HUES64 (cell line): ENCODE results near the gene MEA1.
"Not testable (repeated sequence)": the region's sequence is repeated elsewhere in the genome, so short reads cannot be mapped to it uniquely, and the experiment has no call there.

Experiments
- H3K27ac ChIP-seq: 2 replicates; pipeline ENCODE4 v1.7.0; 2013; ENCODE audit warnings: low read depth, low read length, inconsistent platforms
- H3K27me3 ChIP-seq: 2 replicates; pipeline ENCODE4 v1.6.1; 2013; ENCODE audit warnings: mild to moderate bottlenecking, low read length; ENCODE audit not compliant: insufficient read depth
- H3K36me3 ChIP-seq: 2 replicates; pipeline ENCODE4 v1.6.1; 2013; ENCODE audit warnings: mild to moderate bottlenecking, low read length; ENCODE audit not compliant: insufficient read depth
- H3K4me1 ChIP-seq: 2 replicates; pipeline ENCODE4 v1.6.1; 2013; ENCODE audit warnings: mild to moderate bottlenecking, low read length, moderate library complexity; ENCODE audit not compliant: insufficient read depth
- H3K4me3 ChIP-seq: 2 replicates; pipeline ENCODE4 v1.5.1; 2013; ENCODE audit warnings: mild to moderate bottlenecking, low read length, moderate library complexity
- H3K9ac ChIP-seq: 2 replicates; pipeline ENCODE4 v1.6.1; 2013; ENCODE audit warnings: mild to moderate bottlenecking, low read depth, low read length
- H3K9me3 ChIP-seq: 2 replicates; pipeline ENCODE4 v1.6.1; 2013; ENCODE audit warnings: low read depth, low read length; ENCODE audit not compliant: insufficient read depth
- WGBS: fragments of 150-250, 120-280 bp; methylation state at CpG from one replicate; pipeline ENCODE4 v1.1.7; 2013; ENCODE audit warnings: missing lambda C conversion rate; 5-methylcytosine and 5-hydroxymethylcytosine counted together

MEA1 gene

DNA sequence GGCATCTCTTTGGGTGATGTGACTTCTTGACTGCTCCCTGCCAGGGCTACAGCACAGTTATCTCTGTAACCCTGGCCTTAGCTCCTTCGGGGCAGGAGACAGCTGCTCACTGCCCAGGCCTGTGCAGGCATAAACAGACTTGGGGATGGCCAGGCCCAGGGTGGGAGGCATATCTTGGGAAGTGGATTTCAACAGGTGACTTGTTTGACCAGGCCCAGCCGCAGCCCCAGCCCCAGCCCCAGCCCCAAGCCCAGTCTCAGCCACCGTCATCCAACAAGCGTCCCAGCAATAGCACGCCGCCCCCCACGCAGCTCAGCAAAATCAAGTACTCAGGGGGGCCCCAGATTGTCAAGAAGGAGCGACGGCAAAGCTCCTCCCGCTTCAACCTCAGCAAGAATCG lies 7.5 kb downstream of the MEA1 start:
- Histone ChIP-seq H3K4me1 (no peaks in the 10 kb centered on the region), H3K27me3 (no peaks in the 10 kb centered on the region), H3K9ac (no peak overlapping the region), H3K27ac (no peak overlapping the region), H3K4me3 (no peak overlapping the region), H3K9me3 (no peaks in the 10 kb centered on the region), H3K36me3 (peaks cover 53% of the 10 kb centered on the region)
- 95% methylated on average over 11 of the region's 11 CpGs for WGBS

DNA sequence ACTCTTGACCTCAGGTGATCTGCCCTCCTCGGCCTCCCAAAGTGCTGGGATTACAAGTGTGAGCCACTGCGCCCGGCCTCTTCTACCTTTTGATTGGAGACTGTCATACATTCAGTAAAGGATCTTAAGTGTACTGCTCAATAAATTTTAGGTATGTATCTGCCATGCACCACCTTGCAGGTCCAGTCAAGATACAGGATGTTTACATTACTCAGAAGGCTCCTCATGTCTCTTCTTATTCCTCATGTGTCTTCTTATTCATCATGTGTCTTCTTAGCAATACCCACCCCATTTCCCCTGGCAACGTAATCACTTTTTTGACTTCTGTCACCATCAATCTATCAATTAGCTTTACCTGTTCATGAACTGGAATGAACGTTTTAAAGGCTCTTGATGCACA lies 7.9 kb downstream of the MEA1 start:
- Histone ChIP-seq H3K27ac (no peak overlapping the region), H3K9me3 (no peaks in the 10 kb centered on the region), H3K36me3 (peaks cover 49% of the 10 kb centered on the region), H3K4me3 (no peak overlapping the region), H3K27me3 (no peaks in the 10 kb centered on the region), H3K9ac (no peak overlapping the region), H3K4me1 (no peaks in the 10 kb centered on the region)
- 96% methylated on average over 5 of the region's 5 CpGs for WGBS

GRCh38 chr6:43001843-43002242 lies 11.9 kb downstream of the MEA1 start:
- WGBS = 97% methylated on average over 8 of the region's 8 CpGs

DNA sequence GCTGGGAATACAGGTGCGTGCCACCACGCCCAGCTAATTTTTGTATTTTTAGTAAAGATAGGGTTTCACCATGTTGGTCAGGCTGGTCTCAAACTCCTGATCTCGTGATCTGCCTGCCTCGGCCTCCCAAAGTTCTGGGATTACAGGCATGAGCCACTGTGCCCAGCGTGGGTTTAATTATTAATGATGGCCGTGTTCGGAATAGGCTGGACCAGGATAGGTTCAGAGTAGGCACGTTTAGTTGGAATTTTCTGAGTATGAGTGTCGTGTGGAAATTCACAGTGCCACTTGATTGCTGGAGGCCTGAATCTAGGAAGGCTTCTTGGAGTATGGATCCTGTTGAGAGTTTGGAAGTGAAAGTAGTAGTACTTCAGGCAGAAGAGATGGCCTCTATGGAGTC lies 15.5 kb downstream of the MEA1 start:
- not testable (repeated sequence) for H3K36me3 ChIP-seq
- 95% methylated on average over 9 of the region's 9 CpGs for WGBS

More at GRCh38 chr6:43001843-43002242, 11.9 kb downstream of the MEA1 start:
- Histone ChIP-seq H3K27ac (no peak overlapping the region), H3K36me3 (peaks cover 9% of the 10 kb centered on the region), H3K9me3 (no peaks in the 10 kb centered on the region), H3K4me1 (no peaks in the 10 kb centered on the region), H3K9ac (no peak overlapping the region), H3K27me3 (no peaks in the 10 kb centered on the region), H3K4me3 (no peak overlapping the region)

GRCh38 chr6:42996513-42996912 lies 17.2 kb downstream of the MEA1 start:
- no peak overlapping the region for H3K9ac ChIP-seq
- no peaks in the 10 kb centered on the region for H3K9me3 ChIP-seq
- H3K36me3 ChIP-seq = peaks cover 2% of the 10 kb centered on the region
- no peak overlapping the region for H3K27ac ChIP-seq
- no peaks in the 10 kb centered on the region for H3K27me3 ChIP-seq
- H3K4me3 ChIP-seq = no peak overlapping the region
- H3K4me1 ChIP-seq = no peaks in the 10 kb centered on the region

More for the DNA sequence above, 15.5 kb downstream of the MEA1 start:
- not testable (repeated sequence) for H3K9me3 ChIP-seq, H3K9ac ChIP-seq, H3K27ac ChIP-seq, H3K4me3 ChIP-seq, H3K4me1 ChIP-seq, H3K27me3 ChIP-seq

GRCh38 chr6:42993445-42993844 lies 20.3 kb downstream of the MEA1 start:
- Histone ChIP-seq H3K36me3 (peaks cover 25% of the 10 kb centered on the region), H3K9me3 (no peaks in the 10 kb centered on the region), H3K9ac (no peak overlapping the region), H3K27ac (no peak overlapping the region), H3K4me1 (no peaks in the 10 kb centered on the region), H3K27me3 (no peaks in the 10 kb centered on the region), H3K4me3 (no peak overlapping the region)
- WGBS = 95% methylated on average over 2 of the region's 2 CpGs

DNA sequence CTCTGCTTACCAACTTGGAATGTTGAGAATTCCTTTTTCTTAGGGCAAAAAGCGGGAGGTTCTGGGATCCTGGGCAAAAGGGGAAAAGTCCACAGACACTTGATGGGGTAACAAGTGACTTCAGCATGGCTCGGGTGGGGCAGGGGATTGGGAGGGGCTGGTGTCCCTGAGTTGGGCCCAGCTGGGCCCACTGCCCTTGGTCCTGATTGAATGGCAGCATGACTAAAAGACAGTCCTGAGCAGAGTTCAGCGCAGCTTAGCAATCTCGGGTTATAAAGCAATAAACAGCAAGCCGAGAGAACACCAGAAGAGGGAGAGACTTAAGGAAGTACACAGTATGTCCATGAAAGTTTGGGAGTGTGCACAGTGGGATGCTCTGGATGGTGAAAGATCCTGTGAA lies 23.8 kb downstream of the MEA1 start:
- WGBS = 94% methylated on average over 5 of the region's 5 CpGs
- Histone ChIP-seq H3K27ac (no peak overlapping the region), H3K9me3 (no peaks in the 10 kb centered on the region), H3K36me3 (peaks cover 28% of the 10 kb centered on the region), H3K9ac (no peak overlapping the region), H3K27me3 (no peaks in the 10 kb centered on the region), H3K4me1 (no peaks in the 10 kb centered on the region), H3K4me3 (no peak overlapping the region)

DNA sequence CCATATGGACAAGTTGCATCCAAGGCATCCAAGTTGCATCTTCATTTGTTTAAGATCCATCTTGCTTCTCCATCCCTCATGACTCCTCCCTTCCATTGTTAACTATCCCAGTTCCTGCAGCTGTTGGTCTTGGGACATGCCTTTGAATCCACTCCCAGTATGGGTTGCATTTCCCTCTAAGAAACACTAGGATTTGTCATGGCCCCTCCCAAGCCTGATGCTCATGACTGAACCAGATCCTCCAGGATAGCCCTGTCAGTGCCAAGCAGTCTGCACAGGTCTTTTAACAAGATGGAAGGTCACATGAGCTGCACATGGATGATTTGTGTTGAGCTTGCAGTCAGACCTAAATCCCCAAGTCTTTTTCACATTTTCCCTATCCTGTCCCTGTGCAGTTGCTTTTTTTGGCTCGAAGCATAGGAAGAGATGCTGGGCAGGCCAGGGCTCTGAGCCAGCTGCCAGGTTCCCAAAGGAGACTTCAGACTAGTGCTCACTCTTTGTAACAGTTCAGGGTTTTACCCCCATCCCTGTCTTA lies 25.2 kb downstream of the MEA1 start:
- no peak overlapping the region for H3K27ac ChIP-seq
- H3K4me3 ChIP-seq = no peak overlapping the region
- peaks cover 28% of the 10 kb centered on the region for H3K36me3 ChIP-seq
- H3K9me3 ChIP-seq = no peaks in the 10 kb centered on the region
- 100% methylated on average over 1 of the region's 1 CpG for WGBS
- H3K9ac ChIP-seq = no peak overlapping the region
- no peaks in the 10 kb centered on the region; the same call in 1 of the 2 replicates for H3K4me1 ChIP-seq
- H3K27me3 ChIP-seq = no peaks in the 10 kb centered on the region

DNA sequence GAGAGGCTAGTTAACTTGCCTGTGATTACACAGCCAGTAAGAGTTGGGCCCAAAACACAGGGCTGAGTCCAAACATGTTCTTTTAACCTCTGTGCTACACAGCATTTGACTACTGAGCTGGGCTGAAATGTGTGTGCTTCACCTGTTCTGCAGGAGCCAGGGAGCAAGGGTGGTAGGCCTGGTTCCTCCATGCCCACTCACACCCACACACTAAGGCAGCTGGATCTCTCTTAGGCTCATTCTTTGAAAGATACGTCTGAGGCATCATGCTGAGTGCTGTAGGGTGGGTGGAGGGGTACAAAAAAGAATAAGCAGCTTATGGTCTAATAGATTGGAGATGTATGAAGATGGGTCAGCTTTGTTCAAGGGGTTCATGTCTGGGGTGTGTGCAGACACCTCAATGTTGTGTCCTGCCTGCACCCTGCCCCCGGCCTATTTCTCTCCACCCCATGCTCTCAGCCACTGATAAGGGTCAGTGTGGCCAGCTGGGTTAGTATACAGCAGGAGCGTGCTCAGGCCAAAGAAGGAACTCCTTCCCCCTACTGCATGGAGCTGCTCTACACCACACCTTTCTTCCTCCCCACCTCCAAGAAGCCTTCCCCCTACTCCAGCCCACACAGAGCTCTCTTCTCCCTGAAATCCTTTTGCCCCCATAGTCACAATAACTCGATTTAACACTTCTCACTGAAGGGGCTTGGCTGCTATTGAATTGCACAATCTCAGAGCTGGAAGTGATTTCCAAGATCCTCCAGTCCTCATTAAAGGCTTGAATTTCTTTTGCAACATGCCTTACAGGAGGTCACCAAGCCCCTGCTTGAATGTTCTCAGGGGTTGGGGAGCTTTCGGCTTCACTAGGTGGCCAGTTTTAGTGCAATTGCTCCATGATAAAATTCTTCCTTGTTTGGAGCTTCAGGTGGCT lies 26.0 kb downstream of the MEA1 start:
- Histone ChIP-seq H3K27me3 (no peaks in the 10 kb centered on the region), H3K27ac (no peak overlapping the region), H3K36me3 (peaks cover 28% of the 10 kb centered on the region), H3K4me1 (no peaks in the 10 kb centered on the region; the same call in 1 of the 2 replicates), H3K9ac (no peak overlapping the region), H3K4me3 (no peak overlapping the region), H3K9me3 (no peaks in the 10 kb centered on the region)
- 90% methylated on average over 5 of the region's 5 CpGs for WGBS

- H3K27me3 ChIP-seq = no peaks in the 10 kb centered on the region
- H3K9ac ChIP-seq = peak overlapping the region; percentile 71
- 21% methylated on average over 13 of the region's 13 CpGs for WGBS
- no peak overlapping the region for H3K27ac ChIP-seq
- peak overlapping the region; percentile 75 for H3K4me3 ChIP-seq
- H3K9me3 ChIP-seq = no peaks in the 10 kb centered on the region
- H3K4me1 ChIP-seq = no peaks in the 10 kb centered on the region; the same call in 1 of the 2 replicates
- H3K36me3 ChIP-seq = peaks cover 15% of the 10 kb centered on the region
These were observed 28.7 kb downstream of the MEA1 start for GRCh38 chr6:42984924-42985475.
